ENCODE data around the gene PTPN21. TPM values are rescaled to one million over a fixed set of nuclear protein-coding genes. Genes with fewer than 3 reads are reported as not detected.

Gene PTPN21
- total RNA-seq, 2 donors from 2014 or later, result 16.8 to 47.8 TPM

DNA sequence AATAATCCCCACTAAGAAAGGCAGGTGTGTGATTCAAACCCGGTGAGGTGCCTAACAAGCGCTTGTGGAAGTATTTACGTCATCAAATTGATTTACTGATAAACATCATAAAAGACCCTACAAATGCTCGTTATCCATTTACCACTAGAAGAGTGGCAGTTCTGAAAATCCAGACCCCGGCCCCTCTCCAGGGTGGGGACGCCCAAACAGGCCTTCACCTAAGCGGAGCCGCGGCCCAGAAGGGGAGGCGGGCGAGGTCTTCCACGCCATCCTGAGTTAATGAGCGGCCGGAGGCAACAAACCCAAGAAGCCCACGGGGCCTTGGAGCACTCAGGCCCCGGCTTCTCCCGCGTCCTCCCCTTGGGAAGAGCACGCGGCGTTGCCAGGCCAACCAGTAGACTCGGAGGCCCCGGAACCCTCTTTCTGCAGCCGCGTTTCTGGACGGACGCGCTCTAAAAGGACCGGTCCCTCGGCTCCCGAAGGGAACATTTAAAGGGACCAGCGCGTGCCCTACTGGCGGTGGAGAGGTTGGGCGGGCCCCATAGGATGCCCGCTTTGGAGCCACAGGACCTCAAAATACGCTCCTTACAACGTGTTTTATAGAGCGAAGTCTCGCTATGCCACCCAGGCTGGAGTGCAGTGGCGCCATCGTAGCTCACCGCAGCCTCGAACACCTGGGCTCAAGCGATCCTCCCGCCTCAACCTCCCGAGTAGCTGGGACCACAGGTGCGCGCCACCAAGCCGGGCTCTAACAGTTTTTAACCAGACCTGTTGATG, 3.5 kb downstream of the PTPN21 start:
- WGBS, result 4% methylated on average over 42 of the region's 50 CpGs
- H3K36me3 ChIP-seq, result no peaks in the 10 kb centered on the region
- peaks cover 11% of the 10 kb centered on the region for H3K4me1 ChIP-seq (replicated peaks)
- TF ChIP-seq POLR2AphosphoS5 (IDR thresholded peaks at IDR 0.05), result peak; percentile 86
- peak; percentile 44 for TF ChIP-seq POLR2A (IDR thresholded peaks at IDR 0.05)
- TF ChIP-seq, protein P1, sequence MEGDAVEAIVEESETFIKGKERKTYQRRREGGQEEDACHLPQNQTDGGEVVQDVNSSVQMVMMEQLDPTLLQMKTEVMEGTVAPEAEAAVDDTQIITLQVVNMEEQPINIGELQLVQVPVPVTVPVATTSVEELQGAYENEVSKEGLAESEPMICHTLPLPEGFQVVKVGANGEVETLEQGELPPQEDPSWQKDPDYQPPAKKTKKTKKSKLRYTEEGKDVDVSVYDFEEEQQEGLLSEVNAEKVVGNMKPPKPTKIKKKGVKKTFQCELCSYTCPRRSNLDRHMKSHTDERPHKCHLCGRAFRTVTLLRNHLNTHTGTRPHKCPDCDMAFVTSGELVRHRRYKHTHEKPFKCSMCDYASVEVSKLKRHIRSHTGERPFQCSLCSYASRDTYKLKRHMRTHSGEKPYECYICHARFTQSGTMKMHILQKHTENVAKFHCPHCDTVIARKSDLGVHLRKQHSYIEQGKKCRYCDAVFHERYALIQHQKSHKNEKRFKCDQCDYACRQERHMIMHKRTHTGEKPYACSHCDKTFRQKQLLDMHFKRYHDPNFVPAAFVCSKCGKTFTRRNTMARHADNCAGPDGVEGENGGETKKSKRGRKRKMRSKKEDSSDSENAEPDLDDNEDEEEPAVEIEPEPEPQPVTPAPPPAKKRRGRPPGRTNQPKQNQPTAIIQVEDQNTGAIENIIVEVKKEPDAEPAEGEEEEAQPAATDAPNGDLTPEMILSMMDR (IDR thresholded peaks at IDR 0.05), result peak; percentile 16 to 74 (median 63)
- peak overlapping the region; percentile 51 to 57 for H3K4me3 ChIP-seq
- DNase-seq (ENCODE audit: low spot score), result peak; percentile 75
- intact Hi-C loops (cut with DNase I), result loop anchor here (2.0 to 5.0 kb wide), 2 partner anchors 58 to 164 kb away; partner anchors contain the start of gene SPATA7
- H3K27ac ChIP-seq, result peak overlapping the region; percentile 64 to 76
- no peaks in the 10 kb centered on the region for H3K27me3 ChIP-seq (replicated peaks; ENCODE audit: insufficient read depth)
- H3K9me3 ChIP-seq, result no peaks in the 10 kb centered on the region

DNA sequence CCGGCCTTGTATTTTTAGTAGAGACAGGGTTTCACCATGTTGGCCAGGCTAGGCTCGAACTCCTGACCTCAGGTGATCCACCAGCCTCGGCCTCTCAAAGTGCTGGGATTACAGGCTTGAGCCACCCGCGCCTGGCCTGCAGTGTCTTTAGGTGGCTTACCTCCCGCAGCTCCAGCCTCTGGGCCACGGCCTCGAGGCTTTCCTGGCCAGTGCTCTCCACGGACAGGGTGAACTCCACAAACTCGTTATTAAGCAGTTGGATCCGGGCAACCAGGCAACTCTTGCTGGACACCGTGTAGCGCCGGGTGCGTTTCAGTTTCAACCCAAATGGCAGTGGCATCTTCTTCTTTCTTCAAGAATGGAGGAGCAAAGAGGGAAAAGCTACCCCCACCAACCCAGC, 4.7 kb downstream of the PTPN21 start:
- 96% methylated on average over 15 of the region's 15 CpGs for WGBS
- H3K4me1 ChIP-seq (replicated peaks), result peaks cover 9% of the 10 kb centered on the region
- intact Hi-C loops (cut with DNase I), result loop anchor here (2.0 to 5.0 kb wide), 2 partner anchors 57 to 163 kb away; partner anchors contain the start of gene SPATA7
- H3K27ac ChIP-seq, result no peak overlapping the region
- no peaks in the 10 kb centered on the region for H3K36me3 ChIP-seq
- no peaks in the 10 kb centered on the region for H3K27me3 ChIP-seq (replicated peaks; ENCODE audit: insufficient read depth)
- TF ChIP-seq, protein P1 (IDR thresholded peaks at IDR 0.05), result no peak
- TF ChIP-seq POLR2A (IDR thresholded peaks at IDR 0.05), result no peak
- TF ChIP-seq POLR2AphosphoS5 (IDR thresholded peaks at IDR 0.05), result no peak
- H3K9me3 ChIP-seq, result no peaks in the 10 kb centered on the region
- no peak for DNase-seq (ENCODE audit: low spot score)
- no peak overlapping the region for H3K4me3 ChIP-seq

DNA sequence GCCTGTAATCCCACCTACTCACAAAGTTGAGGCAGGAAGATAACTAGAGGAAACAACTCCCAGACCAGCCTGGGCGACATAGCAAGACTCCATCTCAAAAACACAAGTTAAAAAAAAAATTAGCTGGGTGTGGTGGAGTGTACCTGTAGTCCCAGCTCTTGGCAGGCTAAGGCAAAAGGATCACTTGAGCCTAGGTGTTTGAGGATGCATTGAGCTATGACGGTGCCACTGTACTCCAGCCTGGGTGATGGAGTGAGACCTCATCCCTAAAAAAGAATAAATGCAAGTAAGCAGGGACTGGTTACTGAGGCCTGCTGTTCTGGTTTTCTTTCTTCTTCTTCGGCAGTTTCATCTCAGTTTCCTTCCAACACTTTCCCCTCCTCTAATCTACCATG, 7.4 kb downstream of the PTPN21 start:
- 80% methylated on average over 3 of the region's 3 CpGs for WGBS
- H3K4me1 ChIP-seq (replicated peaks), result peaks cover 4% of the 10 kb centered on the region
- TF ChIP-seq POLR2AphosphoS5 (IDR thresholded peaks at IDR 0.05), result no peak
- no peak for TF ChIP-seq POLR2A (IDR thresholded peaks at IDR 0.05)
- TF ChIP-seq, protein P1 (IDR thresholded peaks at IDR 0.05), result no peak
- H3K27me3 ChIP-seq (replicated peaks; ENCODE audit: insufficient read depth), result no peaks in the 10 kb centered on the region
- no peaks in the 10 kb centered on the region for H3K9me3 ChIP-seq
- no peak overlapping the region for H3K27ac ChIP-seq
- H3K36me3 ChIP-seq, result no peaks in the 10 kb centered on the region
- H3K4me3 ChIP-seq, result no peak overlapping the region
- DNase-seq (ENCODE audit: low spot score), result no peak
- intact Hi-C loops (cut with DNase I), result no loop called here

DNA sequence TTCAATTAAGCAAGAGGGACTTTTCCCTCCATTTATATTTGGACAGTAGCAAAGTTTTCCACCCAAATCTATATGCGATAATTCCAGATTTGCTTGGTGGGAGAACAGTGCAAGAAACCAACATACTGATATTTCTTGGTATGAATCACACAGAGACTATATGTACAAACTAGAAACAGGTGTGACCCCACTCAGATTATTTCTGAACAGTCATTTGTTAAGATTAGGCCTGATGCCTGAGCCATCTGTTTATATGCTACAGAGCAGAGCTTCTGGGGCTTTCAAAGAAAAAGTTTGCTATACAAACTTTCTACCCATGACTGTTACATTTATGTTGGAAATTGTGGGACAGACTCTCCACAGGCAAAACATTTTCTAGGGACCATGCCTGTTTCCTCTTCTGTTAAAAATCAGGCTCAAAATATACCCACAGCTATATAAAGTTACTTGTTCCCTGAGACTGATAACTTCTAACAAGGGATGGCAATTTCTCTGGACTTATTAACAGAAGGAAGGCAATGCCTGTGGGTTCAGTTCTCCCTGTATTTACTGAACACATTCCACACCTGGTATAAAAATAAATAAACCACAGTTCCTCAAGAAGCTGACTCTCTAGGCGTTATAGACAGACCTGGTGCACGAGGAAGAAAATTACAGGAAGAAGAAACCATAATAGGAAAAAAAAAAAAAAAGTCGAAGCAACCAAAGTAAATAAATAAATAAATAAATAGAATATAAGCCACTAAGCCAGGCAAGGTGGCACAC, 8.0 kb downstream of the PTPN21 start:
- H3K27me3 ChIP-seq (replicated peaks; ENCODE audit: insufficient read depth), result no peaks in the 10 kb centered on the region
- H3K27ac ChIP-seq, result no peak overlapping the region
- no peaks in the 10 kb centered on the region for H3K36me3 ChIP-seq
- H3K4me1 ChIP-seq (replicated peaks), result peaks cover 4% of the 10 kb centered on the region
- 62% methylated on average over 4 of the region's 4 CpGs for WGBS
- H3K9me3 ChIP-seq, result no peaks in the 10 kb centered on the region
- intact Hi-C loops (cut with DNase I), result no loop called here
- TF ChIP-seq, protein P1 (IDR thresholded peaks at IDR 0.05), result no peak
- TF ChIP-seq POLR2A (IDR thresholded peaks at IDR 0.05), result no peak
- TF ChIP-seq POLR2AphosphoS5 (IDR thresholded peaks at IDR 0.05), result no peak
- H3K4me3 ChIP-seq, result no peak overlapping the region
- DNase-seq (ENCODE audit: low spot score), result no peak
